Activated CD8-positive, alpha-beta T cell treated with anti-CD3 and anti-CD28 coated beads for 36 hours (primary cell): ENCODE data around the gene SHMT1. TPM values are rescaled to one million over a fixed set of nuclear protein-coding genes. Genes with fewer than 3 reads are reported as not detected.
"Not testable (repeated sequence)": the region's sequence is repeated elsewhere in the genome, so short reads cannot be mapped to it uniquely, and the experiment has no call there.

Experiments used
- ATAC-seq: fragments of 200-7000 bp; cut with Tn5 transposase; one replicate; pipeline ENCODE4 v1.10.0; 2021; ENCODE audit warnings: mild to moderate bottlenecking, moderate library complexity
- CTCF ChIA-PET: fragments of 350-600 bp; sonication (Branson Sonifier 250); formaldehyde crosslinking; loops from one replicate; lab custom pipeline; 2021; ENCODE audit warnings: antibody characterized with exemption; lab: Charles Lee
- POLR2A ChIA-PET: fragments of 350-600 bp; sonication (Branson Sonifier 250); formaldehyde crosslinking; loops from one replicate; lab custom pipeline; 2021; ENCODE audit warnings: antibody characterized with exemption; lab: Charles Lee
- DNase-seq: peaks from one replicate; pipeline ENCODE4 v3.0.0-alpha.2; 2020
- H3K27ac Mint-ChIP-seq: one replicate; pipeline ENCODE4 v1.8.0; 2021; ENCODE audit warnings: mild to moderate bottlenecking, mixed read lengths
- H3K27me3 Mint-ChIP-seq: one replicate; pipeline ENCODE4 v1.8.0; 2021; ENCODE audit warnings: mixed read lengths
- H3K36me3 Mint-ChIP-seq: one replicate; pipeline ENCODE4 v1.8.0; 2021; ENCODE audit warnings: low read depth, mixed read lengths
- H3K4me1 Mint-ChIP-seq: one replicate; pipeline ENCODE4 v1.8.0; 2021; ENCODE audit warnings: low read depth, mixed read lengths
- H3K4me3 Mint-ChIP-seq: one replicate; pipeline ENCODE4 v1.8.0; 2021; ENCODE audit warnings: mild to moderate bottlenecking, moderate library complexity, mixed read lengths
- H3K9me3 Mint-ChIP-seq: one replicate; pipeline ENCODE4 v1.8.0; 2021; ENCODE audit warnings: mixed read lengths
- intact Hi-C: fragments of 100-400 bp; cut with micrococcal nuclease; formaldehyde crosslinking; loops from one replicate; pipeline ENCODE4 v1.10.0; 2022
- total RNA-seq, 2 experiments: library from RNA; stranded (reverse); gene quantifications; one replicate each; pipeline ENCODE4 v1.2.3, GENCODE V29; 2021
- TF ChIP-seq, protein P1 (sequence below): fragments of 200-600 bp; IDR thresholded peaks from one replicate; pipeline ENCODE4 v1.8.0; 2022; ENCODE audit warnings: antibody characterized with exemption, mild to moderate bottlenecking

Gene SHMT1
- total RNA-seq, 2 experiments from 2014 or later = 45.1 to 49.6 TPM

DNA sequence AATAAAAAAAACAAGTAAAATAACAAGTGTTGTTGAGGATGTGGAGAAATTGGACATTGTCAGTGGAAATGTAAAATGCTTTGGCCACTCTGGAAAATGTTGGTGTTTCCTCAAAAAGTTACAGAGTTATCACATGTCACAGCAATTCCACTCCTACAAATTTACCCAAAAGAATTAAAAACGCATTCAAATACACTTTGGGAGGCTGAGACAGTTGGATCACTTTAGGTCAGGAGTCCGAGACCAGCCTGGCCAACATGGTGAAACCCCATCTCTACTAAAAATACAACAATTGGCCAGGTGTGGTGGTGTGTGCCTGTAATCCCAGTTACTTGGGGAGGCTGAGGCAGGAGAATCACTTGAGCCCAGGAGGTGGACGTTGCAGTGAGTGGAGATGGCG, 54.1 kb downstream of the SHMT1 start:
- Mint-ChIP-seq H3K4me3 (no peak overlapping the region), H3K4me1 (peaks cover 29% of the 10 kb centered on the region), H3K27ac (no peak overlapping the region), H3K27me3 (no peaks in the 10 kb centered on the region), H3K36me3 (peaks cover 58% of the 10 kb centered on the region), H3K9me3 (no peaks in the 10 kb centered on the region)
- DNase-seq (no peak), ATAC-seq (no peak)
- intact Hi-C loops = no loop called here
- ChIA-PET CTCF (no interaction called here), POLR2A (no interaction called here)
- TF ChIP-seq, protein P1, sequence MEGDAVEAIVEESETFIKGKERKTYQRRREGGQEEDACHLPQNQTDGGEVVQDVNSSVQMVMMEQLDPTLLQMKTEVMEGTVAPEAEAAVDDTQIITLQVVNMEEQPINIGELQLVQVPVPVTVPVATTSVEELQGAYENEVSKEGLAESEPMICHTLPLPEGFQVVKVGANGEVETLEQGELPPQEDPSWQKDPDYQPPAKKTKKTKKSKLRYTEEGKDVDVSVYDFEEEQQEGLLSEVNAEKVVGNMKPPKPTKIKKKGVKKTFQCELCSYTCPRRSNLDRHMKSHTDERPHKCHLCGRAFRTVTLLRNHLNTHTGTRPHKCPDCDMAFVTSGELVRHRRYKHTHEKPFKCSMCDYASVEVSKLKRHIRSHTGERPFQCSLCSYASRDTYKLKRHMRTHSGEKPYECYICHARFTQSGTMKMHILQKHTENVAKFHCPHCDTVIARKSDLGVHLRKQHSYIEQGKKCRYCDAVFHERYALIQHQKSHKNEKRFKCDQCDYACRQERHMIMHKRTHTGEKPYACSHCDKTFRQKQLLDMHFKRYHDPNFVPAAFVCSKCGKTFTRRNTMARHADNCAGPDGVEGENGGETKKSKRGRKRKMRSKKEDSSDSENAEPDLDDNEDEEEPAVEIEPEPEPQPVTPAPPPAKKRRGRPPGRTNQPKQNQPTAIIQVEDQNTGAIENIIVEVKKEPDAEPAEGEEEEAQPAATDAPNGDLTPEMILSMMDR = no peak

DNA sequence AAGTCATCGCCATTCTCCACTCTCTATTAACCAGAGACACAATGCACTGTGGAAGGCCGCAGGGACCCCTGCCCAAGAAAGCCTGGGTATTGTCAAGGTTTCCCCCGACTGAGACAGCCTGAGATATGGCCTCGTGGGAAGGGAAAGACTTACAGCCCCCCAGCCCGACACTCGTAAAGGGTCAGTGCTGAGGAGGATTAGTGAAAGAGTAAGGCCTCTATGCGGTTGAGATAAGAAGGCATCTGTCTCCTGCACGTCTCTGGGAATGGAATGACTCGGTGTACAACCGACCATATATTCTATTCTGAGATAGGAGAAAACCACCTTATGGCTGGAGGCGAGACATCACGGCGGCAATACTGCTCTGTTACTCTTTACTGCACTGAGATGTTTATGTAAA, 60.1 kb downstream of the SHMT1 start:
- H3K4me1 Mint-ChIP-seq, DNase-seq, H3K9me3 Mint-ChIP-seq, H3K4me3 Mint-ChIP-seq, H3K27me3 Mint-ChIP-seq, intact Hi-C loops, ATAC-seq, H3K27ac Mint-ChIP-seq, CTCF ChIA-PET: not testable (repeated sequence)
- POLR2A ChIA-PET = interaction anchor here (0.9 kb wide), 1 partner anchor 9 kb away, joined by 4 read pairs; no protein-coding TSS in a partner anchor
- H3K36me3 Mint-ChIP-seq = peaks cover 46% of the 10 kb centered on the region

DNA sequence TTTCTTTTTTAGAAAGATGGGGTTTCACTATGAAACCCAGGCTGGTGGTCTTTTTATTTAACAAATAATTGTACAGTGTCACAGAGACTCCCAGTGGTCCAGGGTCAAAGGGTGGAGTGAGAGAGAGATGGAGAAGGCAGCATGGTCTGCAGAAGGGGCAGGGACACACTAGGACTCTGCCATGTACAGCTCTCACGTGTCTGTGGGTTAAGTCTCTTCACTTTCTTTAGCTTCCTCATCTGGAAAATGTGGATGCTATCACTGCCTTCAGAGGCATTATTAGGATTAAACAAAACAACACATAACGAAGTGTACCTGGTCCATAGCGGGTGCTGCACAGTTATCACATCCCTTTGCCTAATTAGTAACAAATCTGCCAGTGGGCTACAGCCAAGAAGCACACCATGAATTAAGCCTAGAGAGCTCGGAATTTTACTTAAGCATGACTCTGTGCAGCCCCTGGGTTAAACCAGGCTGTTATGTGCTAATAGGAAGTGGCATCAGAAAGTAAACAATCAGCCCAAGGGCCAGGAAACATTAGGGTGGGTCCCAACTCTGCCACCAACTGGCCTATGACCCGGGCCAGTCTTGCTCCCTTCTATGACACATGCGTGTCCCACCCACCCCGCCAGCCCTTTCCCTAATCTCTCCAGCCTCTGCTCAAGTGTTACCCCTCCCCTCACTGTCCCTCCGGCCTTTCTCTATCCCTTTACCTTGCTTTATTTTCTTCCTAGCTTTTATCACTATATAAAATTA, 62.4 kb downstream of the SHMT1 start:
- H3K27me3 Mint-ChIP-seq = no peaks in the 10 kb centered on the region
- H3K36me3 Mint-ChIP-seq = peaks cover 43% of the 10 kb centered on the region

DNA sequence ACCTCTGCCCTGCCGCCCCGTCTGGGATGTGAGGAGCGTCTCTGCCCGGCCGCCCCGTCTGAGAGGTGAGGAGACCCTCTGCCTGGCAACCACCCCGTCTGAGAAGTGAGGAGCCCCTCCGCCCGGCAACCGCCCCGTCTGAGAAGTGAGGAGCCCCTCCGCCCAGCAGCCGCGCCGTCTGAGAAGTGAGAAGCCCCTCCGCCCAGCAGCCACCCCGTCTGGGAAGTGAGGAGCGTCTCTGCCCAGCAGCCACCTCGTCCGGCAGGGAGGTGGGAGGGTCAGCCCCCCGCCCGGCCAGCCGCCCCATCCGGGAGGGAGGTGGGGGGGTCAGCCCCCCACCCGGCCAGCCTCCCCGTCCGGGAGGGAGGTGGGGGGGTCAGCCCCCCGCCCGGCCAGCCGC, 65.3 kb downstream of the SHMT1 start:
- H3K4me3 Mint-ChIP-seq, DNase-seq, CTCF ChIA-PET, H3K9me3 Mint-ChIP-seq, H3K4me1 Mint-ChIP-seq, intact Hi-C loops, ATAC-seq, POLR2A ChIA-PET, H3K27ac Mint-ChIP-seq, H3K27me3 Mint-ChIP-seq: not testable (repeated sequence)
- peaks cover 41% of the 10 kb centered on the region for H3K36me3 Mint-ChIP-seq

More for the DNA sequence above, 62.4 kb downstream of the SHMT1 start:
- TF ChIP-seq, protein P1 = no peak
- no peaks in the 10 kb centered on the region for H3K4me1 Mint-ChIP-seq
- intact Hi-C loops = no loop called here
- no peak for ATAC-seq
- H3K4me3 Mint-ChIP-seq = no peak overlapping the region
- no peak overlapping the region for H3K27ac Mint-ChIP-seq
- DNase-seq = no peak
- no peaks in the 10 kb centered on the region for H3K9me3 Mint-ChIP-seq
- ChIA-PET POLR2A (interaction anchor here (1.0 to 1.1 kb wide), 3 partner anchors 8 to 25 kb away, joined by 3 to 4 read pairs (median 3); partner anchors contain the start of gene TOP3A), CTCF (interaction anchor here (1.2 kb wide), 1 partner anchor 16 kb away, joined by 3 read pairs; no protein-coding TSS in a partner anchor)

DNA sequence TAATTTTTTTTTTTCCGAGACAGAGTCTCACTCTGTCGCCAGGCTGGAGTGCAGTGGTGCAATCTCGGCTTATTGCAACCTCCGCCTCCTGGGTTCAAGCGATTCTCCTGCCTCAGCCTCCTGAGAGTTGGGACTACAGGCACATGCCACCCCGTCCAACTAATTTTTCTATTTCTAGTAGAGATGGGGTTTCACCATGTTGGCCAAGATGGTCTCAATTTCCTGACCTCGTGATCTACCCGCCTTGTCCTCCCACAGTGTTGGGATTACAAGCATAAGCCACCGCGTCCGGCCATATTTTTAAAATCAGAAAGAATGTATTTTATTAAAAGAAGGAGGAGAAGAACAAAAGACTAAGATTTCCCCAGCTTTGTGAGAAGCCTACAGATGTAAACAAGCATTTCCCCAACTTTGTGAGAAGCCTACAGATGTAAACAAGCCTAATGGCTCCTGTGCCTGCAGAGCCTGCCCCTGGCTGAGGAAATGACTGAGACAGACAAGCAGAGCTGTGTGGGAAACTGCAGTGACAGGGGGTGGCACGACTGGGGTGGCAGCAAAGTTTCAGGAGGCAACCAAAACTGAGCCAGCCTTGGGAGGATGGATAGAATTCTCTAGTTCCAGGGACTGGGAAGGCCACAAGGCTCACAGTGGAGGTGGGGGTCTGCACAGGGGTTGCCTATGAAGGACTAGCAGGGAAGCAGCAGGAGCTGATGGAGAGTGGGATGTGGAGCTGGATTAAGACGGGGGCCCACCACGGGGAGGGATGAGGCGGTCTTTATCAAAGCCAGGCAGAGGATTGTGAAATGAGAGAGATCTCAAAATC, 71.4 kb downstream of the SHMT1 start:
- H3K9me3 Mint-ChIP-seq = no peaks in the 10 kb centered on the region
- intact Hi-C loops = no loop called here
- H3K4me3 Mint-ChIP-seq = no peak overlapping the region
- H3K27me3 Mint-ChIP-seq = no peaks in the 10 kb centered on the region
- no peaks in the 10 kb centered on the region for H3K4me1 Mint-ChIP-seq
- POLR2A ChIA-PET = interaction anchor here (1.2 to 1.8 kb wide), 3 partner anchors 10 to 73 kb away, joined by 3 to 5 read pairs (median 4); no protein-coding TSS in a partner anchor
- no peak for ATAC-seq
- no peak for DNase-seq
- H3K27ac Mint-ChIP-seq = no peak overlapping the region
- CTCF ChIA-PET = no interaction called here
- peaks cover 53% of the 10 kb centered on the region for H3K36me3 Mint-ChIP-seq
- TF ChIP-seq, protein P1 = no peak
